Measurements from ENCODE around the gene DNAJC5.
"Not testable (repeated sequence)": the region's sequence is repeated elsewhere in the genome, so short reads cannot be mapped to it uniquely, and the experiment has no call there.

DNAJC5 gene, protein sequence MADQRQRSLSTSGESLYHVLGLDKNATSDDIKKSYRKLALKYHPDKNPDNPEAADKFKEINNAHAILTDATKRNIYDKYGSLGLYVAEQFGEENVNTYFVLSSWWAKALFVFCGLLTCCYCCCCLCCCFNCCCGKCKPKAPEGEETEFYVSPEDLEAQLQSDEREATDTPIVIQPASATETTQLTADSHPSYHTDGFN

DNA sequence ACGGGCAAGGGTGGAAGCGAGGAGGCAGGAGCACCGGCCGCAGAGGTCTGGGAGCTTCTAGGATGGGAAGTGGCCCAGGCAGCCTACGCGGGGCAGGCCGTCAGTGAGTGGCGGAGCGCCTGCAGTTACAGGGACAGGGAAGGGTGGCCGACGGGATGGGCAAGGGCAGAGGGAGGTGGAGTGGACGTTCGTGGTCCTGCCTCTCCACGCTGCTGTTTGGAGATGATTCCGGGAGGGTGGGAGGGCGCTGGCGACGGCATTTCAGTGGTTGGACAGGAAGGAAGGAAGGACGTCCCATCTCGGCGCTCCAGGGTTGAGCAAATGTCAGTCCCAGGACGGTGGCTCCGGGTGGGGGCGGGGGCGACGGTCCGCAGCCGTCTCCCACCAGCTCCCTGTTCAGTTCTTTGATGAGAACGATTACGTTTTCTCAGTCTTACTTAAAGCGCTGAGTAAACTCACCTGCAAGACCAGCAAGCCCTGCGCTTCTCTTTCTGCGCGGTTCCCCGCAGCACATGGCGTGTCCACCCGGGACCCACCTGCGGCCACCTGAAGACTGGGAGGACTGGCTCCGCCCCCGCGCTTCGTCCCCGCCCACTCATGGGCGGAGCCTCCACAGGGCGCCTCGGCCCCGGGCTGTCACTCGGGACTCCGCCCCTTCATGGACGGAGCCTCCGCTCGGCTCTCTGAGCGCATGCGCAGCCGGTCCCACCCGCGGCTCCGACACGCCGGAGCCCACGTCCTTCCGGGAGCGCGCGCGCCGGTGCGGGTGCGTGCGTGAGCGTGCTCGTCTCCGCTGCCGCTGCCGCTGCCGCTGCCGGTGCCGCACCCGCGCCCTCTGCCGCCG, at the start of gene DNAJC5:
Gene DNAJC5, plus strand, starts transcription at position 769 of the 844 bp plus-strand sequence. CDS start 33,220 bp downstream, outside the sequence.
- peak; percentile 94 to 95 for DNase-seq

GRCh38 chr20:63846128-63846771, 48.7 kb upstream of the DNAJC5 start:
- no peak for DNase-seq

DNA sequence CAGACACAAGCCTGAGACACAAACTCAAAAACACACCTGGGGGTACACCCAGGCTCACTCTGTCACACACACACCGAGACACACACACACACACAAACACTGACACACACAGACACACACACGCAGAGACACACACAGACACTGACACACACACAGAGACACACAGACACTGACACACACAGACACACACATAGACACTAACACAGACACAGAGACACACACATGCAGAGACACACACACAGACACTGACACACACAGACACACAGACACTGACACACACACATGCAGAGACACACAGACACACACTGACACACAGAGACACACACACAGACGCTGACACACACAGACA, 48.1 kb upstream of the DNAJC5 start:
- no peak for DNase-seq

DNA sequence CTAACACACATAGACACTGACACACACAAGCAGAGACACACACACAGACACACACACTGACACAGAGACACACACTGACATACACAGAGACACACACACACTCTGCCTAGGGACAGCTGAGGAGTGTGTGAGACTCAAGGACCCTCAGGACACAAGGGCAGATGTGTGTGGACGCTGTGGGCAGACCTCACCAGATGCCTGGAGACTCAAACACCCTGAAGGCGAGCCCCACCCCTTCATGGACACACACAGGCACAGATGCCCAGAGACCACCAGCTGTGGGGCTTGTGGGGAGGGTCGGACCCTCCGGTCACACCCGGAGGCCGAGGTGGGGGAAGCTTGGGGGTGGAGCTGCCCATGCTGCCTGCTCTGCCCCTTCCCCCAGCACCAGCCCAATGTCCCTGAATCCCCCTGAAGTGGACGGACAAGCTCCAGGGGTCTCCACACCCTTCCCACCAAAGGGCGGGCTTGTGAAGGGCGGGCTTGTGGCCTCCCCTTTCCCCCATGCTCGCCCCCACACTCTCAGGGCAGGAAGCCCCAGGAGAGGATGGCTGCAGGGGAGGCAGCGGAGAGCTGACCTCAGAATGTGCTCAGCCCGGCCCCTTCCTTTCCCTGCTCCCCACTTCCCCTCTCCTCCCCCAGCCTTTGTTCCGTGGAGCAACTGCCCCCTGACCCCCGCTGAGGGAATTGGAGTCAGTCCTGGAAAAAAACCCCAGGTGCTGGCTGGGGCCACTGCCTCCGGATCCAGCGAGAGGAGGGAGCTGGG, 47.5 kb upstream of the DNAJC5 start:
- no peak for DNase-seq

DNA sequence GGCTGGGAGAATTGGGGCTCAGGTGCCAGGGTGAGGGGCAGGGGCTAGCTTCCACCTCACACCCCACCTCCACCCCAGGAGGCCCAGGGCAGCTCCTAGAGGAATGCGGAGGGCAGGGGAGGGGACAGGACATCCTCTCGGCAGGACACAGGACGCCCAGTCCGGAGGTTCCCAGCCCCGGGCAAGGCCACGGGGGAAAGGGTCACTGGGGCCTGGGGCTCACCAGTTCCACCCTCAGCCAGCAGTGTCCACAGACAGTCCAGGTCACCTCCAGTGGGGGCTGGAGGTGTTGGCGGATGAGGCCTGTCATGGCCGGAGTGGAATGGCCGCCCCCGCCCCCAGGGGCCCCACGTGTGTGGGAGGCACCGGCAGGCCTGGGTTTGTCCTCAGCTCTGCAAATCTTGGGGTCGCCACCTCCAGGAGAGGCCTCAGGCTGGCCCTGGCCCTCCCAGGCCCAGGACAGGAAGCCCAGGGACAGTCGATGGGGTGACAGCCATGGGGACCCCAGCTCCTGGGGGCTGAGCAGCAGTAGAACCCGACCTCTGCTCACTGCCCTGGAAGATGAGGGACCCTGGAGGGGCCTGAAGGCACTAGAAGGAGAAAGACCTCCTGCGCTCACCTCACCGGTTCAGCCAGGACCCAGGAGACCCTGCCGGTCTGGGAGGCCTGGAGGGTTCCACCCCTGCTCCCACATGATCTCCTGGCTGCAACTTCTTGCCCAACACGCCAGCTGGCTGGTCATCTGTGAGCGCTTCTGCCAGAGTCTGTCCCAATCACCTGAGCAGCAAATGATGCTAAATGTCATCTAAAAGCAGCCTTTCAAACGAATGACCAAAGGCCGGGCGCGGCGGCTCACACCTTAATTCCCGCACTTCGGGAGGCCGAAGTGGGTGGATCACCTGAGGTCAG, 46.7 kb upstream of the DNAJC5 start:
- no peak for DNase-seq

- peak; percentile 67 to 75 for DNase-seq
Measured at GRCh38 chr20:63850689-63851547, 44.0 kb upstream of the DNAJC5 start.

- not testable (repeated sequence) for DNase-seq
Measured at GRCh38 chr20:63851548-63851943, 43.4 kb upstream of the DNAJC5 start.

- DNase-seq = not testable (repeated sequence)
Measured at GRCh38 chr20:63853733-63854068, 41.2 kb upstream of the DNAJC5 start.

DNA sequence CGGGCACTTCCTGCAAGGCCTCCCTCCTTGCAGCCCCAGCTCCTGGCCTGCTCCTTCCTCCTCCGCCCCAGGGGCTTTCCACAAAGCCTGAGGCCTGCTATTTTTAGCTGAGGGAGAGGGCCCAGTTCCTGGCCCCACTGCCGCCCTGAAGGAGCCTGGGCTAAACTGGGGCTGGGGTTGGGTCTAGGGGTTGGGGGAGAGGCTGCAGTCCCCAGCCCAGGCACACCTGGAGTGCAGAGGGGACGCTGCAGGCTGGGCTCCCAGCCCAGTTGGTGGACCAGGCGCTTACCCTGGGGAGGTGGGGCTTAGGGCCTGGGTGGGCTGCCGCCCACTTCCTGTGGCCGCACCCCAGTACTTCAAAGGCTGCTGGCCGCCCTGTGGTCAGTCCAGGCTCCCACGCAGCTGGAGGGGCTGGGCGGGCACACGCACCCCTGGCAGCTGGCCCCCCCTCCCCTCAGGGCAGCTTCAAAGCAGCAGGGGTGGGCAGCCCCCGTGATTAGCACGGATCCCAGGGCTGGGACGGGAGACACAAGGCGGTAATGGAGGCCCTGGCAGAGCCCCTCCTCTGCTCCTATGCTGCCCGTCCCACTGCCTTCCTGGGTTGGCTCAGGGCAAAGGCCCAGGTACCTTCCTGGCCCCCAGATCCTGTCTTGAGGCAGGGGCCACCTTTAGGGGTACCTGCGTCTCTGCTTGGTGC, 40.7 kb upstream of the DNAJC5 start:
- no peak for DNase-seq

- no peak for DNase-seq
Measured at GRCh38 chr20:63854766-63855362, 40.1 kb upstream of the DNAJC5 start.

GRCh38 chr20:63855363-63856097, 39.4 kb upstream of the DNAJC5 start:
- DNase-seq = no peak

DNA sequence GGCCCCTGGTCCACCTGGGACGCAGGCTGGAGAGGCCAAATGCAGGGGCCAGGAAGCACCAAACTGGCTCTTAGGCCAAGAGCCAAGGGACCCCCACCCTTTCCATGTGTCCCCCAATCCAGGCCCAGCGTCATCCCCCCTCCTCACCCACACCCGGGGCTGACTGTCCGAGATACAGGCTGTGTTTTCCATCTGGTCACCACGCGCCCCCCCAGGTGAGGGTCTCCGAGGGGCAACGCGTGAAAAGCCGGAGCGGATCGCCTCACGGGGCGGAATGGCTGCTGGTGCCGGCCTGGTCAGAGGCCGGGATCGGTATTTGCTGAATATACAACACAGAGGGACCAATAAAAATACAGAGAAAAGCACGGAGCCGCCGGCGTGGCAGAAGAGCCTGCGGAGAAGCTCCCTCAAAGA, 38.8 kb upstream of the DNAJC5 start:
- DNase-seq = no peak

GRCh38 chr20:63857764-63858392, 37.0 kb upstream of the DNAJC5 start:
- peak in 1 of 2 experiments; percentile 19 for DNase-seq

DNA sequence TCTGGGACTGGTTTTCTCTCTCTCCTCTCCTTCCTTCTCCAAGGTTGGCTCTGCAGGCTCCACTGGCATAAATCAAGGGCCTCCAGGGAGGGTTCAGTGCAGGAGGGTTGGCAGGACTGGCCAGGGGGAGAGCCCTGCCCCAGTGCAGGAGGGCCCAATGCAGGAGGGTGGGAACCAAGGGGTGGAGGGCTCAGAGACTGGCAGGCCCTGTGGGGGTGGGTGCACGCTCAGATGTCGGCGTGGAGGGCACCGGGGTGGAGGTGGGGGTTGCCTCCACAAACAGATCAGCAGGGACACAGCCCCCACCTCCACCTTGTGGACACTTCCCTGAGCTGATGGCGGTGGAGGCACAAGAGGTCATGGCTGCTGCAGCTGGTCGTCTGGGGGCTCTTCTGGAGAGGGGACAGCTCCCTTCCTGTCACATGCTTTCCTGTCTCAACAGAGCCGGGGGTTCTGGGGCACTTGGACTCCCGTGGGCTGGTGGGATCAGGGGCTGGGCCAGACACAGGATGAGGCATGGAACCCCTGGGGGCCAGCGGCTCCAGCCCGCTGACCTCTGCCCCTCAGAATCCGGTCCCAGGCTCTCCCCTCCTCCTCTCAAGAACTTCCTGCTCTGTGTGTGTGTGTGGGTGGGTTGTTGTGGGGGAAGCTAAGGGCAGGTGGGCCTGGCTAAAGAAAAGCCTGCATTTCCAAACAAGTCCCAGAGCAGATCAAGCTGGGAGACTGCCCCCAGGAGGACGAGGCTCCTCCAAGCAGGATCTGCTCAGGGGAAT, 36.3 kb upstream of the DNAJC5 start:
- peak in 1 of 2 experiments; percentile 20 for DNase-seq

DNA sequence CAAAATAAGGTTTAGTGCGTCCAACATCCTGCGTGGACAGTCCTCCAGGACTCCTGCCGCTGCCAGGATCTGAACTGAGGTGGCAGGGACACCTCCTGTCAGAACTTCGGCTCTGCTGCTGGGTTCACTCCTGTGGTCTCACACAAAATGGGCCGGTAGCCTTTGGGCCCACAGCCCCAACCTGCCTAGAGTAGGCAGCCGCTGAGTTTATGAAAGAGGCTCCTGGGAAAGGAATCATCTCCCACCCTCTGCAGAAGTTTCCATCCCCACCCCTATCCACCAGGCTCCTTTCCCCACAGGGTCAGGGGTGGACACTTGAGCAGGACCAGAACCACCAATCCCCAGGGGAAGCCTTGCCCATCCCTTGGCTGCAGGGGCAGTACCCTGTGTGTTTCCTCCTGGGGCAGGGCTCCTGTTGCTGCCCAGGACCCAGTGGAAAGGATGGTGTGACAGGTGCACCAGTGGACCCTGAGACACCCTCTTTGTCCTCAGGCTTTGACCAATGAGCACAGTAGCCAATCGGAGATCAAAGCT, 35.7 kb upstream of the DNAJC5 start:
- no peak for DNase-seq

GRCh38 chr20:63860325-63861051, 34.4 kb upstream of the DNAJC5 start:
- no peak for DNase-seq

DNA sequence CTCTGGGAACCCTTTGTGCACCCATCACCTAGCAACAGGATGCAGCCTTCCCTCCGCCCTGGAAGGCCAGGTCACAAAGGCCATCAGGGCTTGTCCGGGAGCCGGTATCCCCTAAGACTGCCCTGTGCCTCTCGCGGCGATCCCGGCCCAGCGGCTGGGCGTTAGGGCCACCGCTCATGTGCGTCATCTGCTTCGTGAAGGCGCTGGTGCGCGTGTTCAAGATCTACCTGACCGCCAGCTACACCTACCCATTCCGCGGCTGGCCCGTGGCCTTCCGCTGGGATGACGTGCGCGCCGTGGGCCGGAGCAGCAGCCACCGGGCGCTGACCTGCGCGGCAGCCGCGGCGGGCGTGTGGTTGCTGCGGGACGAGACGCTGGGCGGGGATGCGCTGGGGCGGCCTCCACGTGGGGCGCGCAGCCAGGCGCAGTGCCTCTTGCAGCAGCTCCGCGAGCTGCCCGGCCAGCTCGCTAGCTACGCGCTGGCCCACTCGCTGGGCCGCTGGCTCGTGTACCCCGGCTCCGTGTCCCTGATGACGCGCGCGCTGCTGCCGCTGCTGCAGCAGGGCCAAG, 33.5 kb upstream of the DNAJC5 start, which contains the start of gene ABHD16B:
Gene ABHD16B, plus strand, starts transcription at position 134 of the 570 bp plus-strand sequence. Its CDS starts 43 bp downstream, at position 177.
- DNase-seq = no peak

All from activated CD4-positive, alpha-beta T cell treated with anti-CD3 and anti-CD28 coated beads, Interleukin-2, amount 50 U/mL, for 48 hours (primary cell).